Mesenchymal stem cell (in vitro differentiated cells and primary cell): ENCODE results near the gene KRTAP10-5.

Experiments
- DNase-seq: peaks from one replicate; pipeline ENCODE4 v3.0.0-alpha.2; 2013
- H2AFZ ChIP-seq: one replicate; pipeline ENCODE4 v1.6.1; 2013; ENCODE audit warnings: low read depth, mild to moderate bottlenecking, control low read depth, inconsistent platforms, low read length, moderate library complexity
- H2AK5ac ChIP-seq: 2 replicates; pipeline ENCODE4 v1.6.1; 2013; ENCODE audit warnings: low read length, moderate library complexity, mild to moderate bottlenecking, inconsistent platforms; ENCODE audit not compliant: severe bottlenecking
- H2BK120ac ChIP-seq: one replicate; pipeline ENCODE4 v1.6.1; 2013; ENCODE audit warnings: low read depth, mild to moderate bottlenecking, inconsistent platforms, low read length, moderate library complexity
- H2BK12ac ChIP-seq, 2 experiments: one replicate each; pipeline ENCODE4 v1.6.1; 2013; ENCODE audit warnings: inconsistent platforms in 2 of 2, low read length in 2 of 2, mild to moderate bottlenecking in 2 of 2, moderate library complexity in 2 of 2, control low read depth in 1 of 2
- H2BK15ac ChIP-seq: one replicate; pipeline ENCODE4 v1.6.1; 2013; ENCODE audit warnings: mild to moderate bottlenecking, low read depth, inconsistent platforms; ENCODE audit not compliant: poor library complexity, severe bottlenecking
- H2BK5ac ChIP-seq: 2 replicates; pipeline ENCODE4 v1.6.1; 2013; ENCODE audit warnings: low read depth, mild to moderate bottlenecking, low read length, control low read depth, inconsistent platforms; ENCODE audit not compliant: poor library complexity, severe bottlenecking
- H3K14ac ChIP-seq, 2 experiments: one replicate each; pipeline ENCODE4 v1.6.1; 2013; ENCODE audit warnings: inconsistent platforms in 2 of 2, low read length in 2 of 2, control low read depth in 1 of 2, mild to moderate bottlenecking in 1 of 2, moderate library complexity in 1 of 2
- H3K18ac ChIP-seq, 2 experiments: one replicate each; pipeline ENCODE4 v1.6.1; 2013; ENCODE audit warnings: inconsistent platforms in 2 of 2, low read length in 2 of 2, control low read depth in 1 of 2, low read depth in 1 of 2, mild to moderate bottlenecking in 1 of 2
- H3K23ac ChIP-seq, 2 experiments: one replicate each; pipeline ENCODE4 v1.6.1; 2013; ENCODE audit warnings: inconsistent platforms in 2 of 2, low read length in 2 of 2, mild to moderate bottlenecking in 2 of 2, moderate library complexity in 2 of 2, control low read depth in 1 of 2
- H3K27ac ChIP-seq: 2 replicates; pipeline ENCODE4 v1.5.1; 2013; ENCODE audit warnings: mild to moderate bottlenecking, moderate library complexity, low read length, control low read depth, inconsistent platforms; ENCODE audit not compliant: poor library complexity, severe bottlenecking
- H3K27me3 ChIP-seq, 2 experiments: 2 replicates each; pipeline versions ENCODE4 v1.6.1 to v1.7.0; 2013; ENCODE audit warnings: low read length in 2 of 2, mild to moderate bottlenecking in 2 of 2, moderate library complexity in 2 of 2, control low read depth in 1 of 2, inconsistent platforms in 1 of 2; ENCODE audit not compliant: control insufficient read depth in 1 of 2, insufficient read depth in 1 of 2
- H3K36me3 ChIP-seq, 2 experiments: 2 replicates each; pipeline versions ENCODE4 v1.6.1 to v1.7.0; 2013; ENCODE audit warnings: low read length in 2 of 2, control low read depth in 1 of 2, inconsistent platforms in 1 of 2, low read depth in 1 of 2, mild to moderate bottlenecking in 1 of 2; ENCODE audit not compliant: insufficient read depth in 2 of 2, control insufficient read depth in 1 of 2
- H3K4ac ChIP-seq, 2 experiments: one replicate each; pipeline ENCODE4 v1.6.1; 2013; ENCODE audit warnings: inconsistent platforms in 2 of 2, low read length in 2 of 2, mild to moderate bottlenecking in 2 of 2, moderate library complexity in 2 of 2, control low read depth in 1 of 2, low read depth in 1 of 2
- H3K4me1 ChIP-seq: 2 replicates; pipeline ENCODE4 v1.6.1; 2013; ENCODE audit warnings: low read depth, low read length, control low read depth; ENCODE audit not compliant: control insufficient read depth, insufficient read depth
- H3K4me2 ChIP-seq: 2 replicates; pipeline ENCODE4 v1.6.1; 2013; ENCODE audit warnings: low read length, mild to moderate bottlenecking, inconsistent platforms; ENCODE audit not compliant: poor library complexity, severe bottlenecking
- H3K4me3 ChIP-seq, 2 experiments: 2 replicates each; pipeline versions ENCODE4 v1.5.1 to v1.7.0; 2013; ENCODE audit warnings: low read length in 2 of 2, mild to moderate bottlenecking in 2 of 2, control low read depth in 1 of 2, low read depth in 1 of 2; ENCODE audit not compliant: insufficient read depth in 1 of 2
- H3K79me1 ChIP-seq: replicated peaks from 2 replicates; pipeline ENCODE4 v1.6.1; 2013; ENCODE audit warnings: mild to moderate bottlenecking, control low read depth, low read length, inconsistent platforms; ENCODE audit not compliant: poor library complexity, severe bottlenecking
- H3K9ac ChIP-seq: 2 replicates; pipeline ENCODE4 v1.7.0; 2013; ENCODE audit warnings: mild to moderate bottlenecking, low read length, moderate library complexity
- H3K9me3 ChIP-seq: 2 replicates; pipeline ENCODE4 v1.7.0; 2013; ENCODE audit warnings: mild to moderate bottlenecking, low read length; ENCODE audit not compliant: control insufficient read depth
- H4K8ac ChIP-seq: one replicate; pipeline ENCODE4 v1.6.1; 2013; ENCODE audit warnings: inconsistent platforms, mild to moderate bottlenecking, low read length, moderate library complexity
- H4K91ac ChIP-seq: one replicate; pipeline ENCODE4 v1.6.1; 2013; ENCODE audit warnings: mild to moderate bottlenecking, low read length, inconsistent platforms
- WGBS: methylation state at CpG from one replicate; pipeline ENCODE4 v1.1.7; 2013; ENCODE audit warnings: mixed read lengths; 5-methylcytosine and 5-hydroxymethylcytosine counted together

KRTAP10-5 gene

DNA sequence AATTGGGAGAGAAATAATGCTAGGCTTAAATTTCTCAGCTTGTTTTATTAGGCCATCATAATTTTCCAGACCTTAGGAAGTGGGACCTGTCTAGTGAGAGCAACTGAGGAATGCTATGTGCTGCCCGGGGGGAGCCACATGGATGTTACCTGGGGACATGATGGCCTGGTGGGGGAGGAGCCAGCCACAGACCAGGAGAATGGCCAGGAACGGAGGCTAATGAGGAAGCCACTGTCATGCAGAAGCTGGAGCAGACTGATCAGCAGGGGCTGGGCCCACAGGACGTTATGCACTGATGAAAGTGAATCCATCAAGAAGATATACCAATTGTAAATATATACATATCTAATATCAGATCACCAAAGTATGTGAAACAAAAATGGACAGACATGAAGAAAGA is 35.8 kb downstream of the KRTAP10-5 start:
- H3K9ac ChIP-seq, result no peak overlapping the region
- no peaks in the 10 kb centered on the region for H3K36me3 ChIP-seq
- H3K9me3 ChIP-seq, result peaks cover 26% of the 10 kb centered on the region
- H3K79me1 ChIP-seq, result no peaks in the 10 kb centered on the region
- H3K4me2 ChIP-seq, result no peak overlapping the region
- H3K27ac ChIP-seq, result no peak overlapping the region
- H4K8ac ChIP-seq, result no peak overlapping the region
- peaks cover 4 to 23% of the 10 kb centered on the region in 2 experiments for H3K27me3 ChIP-seq
- no peak overlapping the region for H3K18ac ChIP-seq
- no peak overlapping the region for H2AK5ac ChIP-seq
- no peak overlapping the region for H3K4me3 ChIP-seq
- H2BK120ac ChIP-seq, result no peak overlapping the region
- H3K14ac ChIP-seq, result no peak overlapping the region
- WGBS, result 81% methylated on average over 1 of the region's 3 CpGs
- no peak overlapping the region for H2BK15ac ChIP-seq
- H2BK12ac ChIP-seq, result no peak overlapping the region
- H4K91ac ChIP-seq, result no peak overlapping the region
- no peaks in the 10 kb centered on the region for H3K4me1 ChIP-seq
- no peak for DNase-seq
- no peak overlapping the region for H3K23ac ChIP-seq
- no peak overlapping the region for H2AFZ ChIP-seq
- H2BK5ac ChIP-seq, result no peak overlapping the region
- no peak overlapping the region for H3K4ac ChIP-seq

DNA sequence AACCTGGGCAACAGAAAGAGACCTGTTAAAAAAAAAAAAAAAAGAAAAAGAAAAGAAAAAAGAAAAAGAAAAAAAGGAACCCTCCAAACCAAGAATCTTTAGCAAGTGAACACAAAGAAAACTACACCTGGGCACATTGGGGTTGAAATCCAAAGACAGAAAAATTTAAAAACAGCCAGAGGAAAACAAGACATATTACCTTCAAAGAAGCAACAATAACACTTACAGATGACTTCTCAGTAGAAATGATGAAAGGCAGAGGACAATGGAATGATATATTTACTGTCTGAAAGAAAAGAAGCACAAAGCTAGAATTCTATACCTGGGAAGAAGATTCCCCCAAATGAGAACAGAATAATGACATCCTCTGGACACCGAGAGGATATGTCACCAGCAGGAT is 37.7 kb downstream of the KRTAP10-5 start:
- Histone ChIP-seq H3K4me2 (no peak overlapping the region), H4K91ac (no peak overlapping the region), H3K9me3 (peaks cover 24% of the 10 kb centered on the region), H3K23ac (no peak overlapping the region), H3K14ac (no peak overlapping the region), H3K4me3 (no peak overlapping the region), H3K4ac (no peak overlapping the region), H2BK5ac (no peak overlapping the region), H2BK120ac (no peak overlapping the region), H4K8ac (no peak overlapping the region), H3K27ac (no peak overlapping the region), H3K36me3 (no peaks in the 10 kb centered on the region), H3K18ac (no peak overlapping the region), H2AFZ (no peak overlapping the region), H3K79me1 (no peaks in the 10 kb centered on the region), H2AK5ac (no peak overlapping the region), H3K27me3 (peaks cover 4 to 8% of the 10 kb centered on the region in 2 experiments), H3K9ac (no peak overlapping the region), H3K4me1 (no peaks in the 10 kb centered on the region), H2BK12ac (no peak overlapping the region), H2BK15ac (no peak overlapping the region)
- DNase-seq, result no peak
- 50% methylated on average over 1 of the region's 1 CpG for WGBS

DNA sequence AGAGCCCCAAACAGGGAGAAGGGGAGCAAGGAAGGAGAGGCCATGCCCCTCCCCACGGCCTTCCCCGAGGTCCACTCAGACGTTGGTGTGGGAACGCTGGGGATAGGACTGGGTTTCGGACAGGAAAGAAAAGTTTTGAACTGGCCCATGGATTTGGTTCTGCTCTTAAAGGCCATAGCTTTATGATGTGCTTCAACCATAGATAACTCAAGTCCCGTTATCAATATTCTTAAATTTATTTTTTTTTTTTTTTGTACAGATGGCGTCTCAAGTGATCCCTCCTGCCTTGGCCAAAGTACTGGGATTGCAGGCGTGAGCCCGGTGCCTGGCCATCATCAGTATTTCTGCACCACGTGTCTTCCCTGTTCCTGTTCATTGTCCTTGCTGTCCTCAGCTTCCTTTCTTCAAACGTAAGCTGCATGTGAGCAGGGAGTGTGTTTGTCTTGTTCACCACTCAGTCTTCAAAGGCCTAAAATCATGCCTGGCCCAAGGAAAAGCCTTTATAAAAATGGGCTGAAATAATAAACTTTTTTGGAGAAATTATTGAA is 39.6 kb downstream of the KRTAP10-5 start:
- Histone ChIP-seq H3K27ac (no peak overlapping the region), H2BK120ac (no peak overlapping the region), H3K4ac (no peak overlapping the region), H3K79me1 (no peaks in the 10 kb centered on the region), H3K27me3 (peaks cover 4% of the 10 kb centered on the region in 2 experiments), H3K4me1 (no peaks in the 10 kb centered on the region), H2AFZ (no peak overlapping the region), H4K91ac (no peak overlapping the region), H2BK12ac (no peak overlapping the region), H2BK15ac (no peak overlapping the region), H3K9me3 (peaks cover 16% of the 10 kb centered on the region), H2AK5ac (no peak overlapping the region), H3K9ac (no peak overlapping the region), H3K4me3 (no peak overlapping the region), H4K8ac (no peak overlapping the region), H3K23ac (no peak overlapping the region), H3K18ac (no peak overlapping the region), H2BK5ac (no peak overlapping the region), H3K36me3 (no peaks in the 10 kb centered on the region), H3K4me2 (no peak overlapping the region), H3K14ac (no peak overlapping the region)
- DNase-seq, result no peak
- WGBS, result 89% methylated on average over 11 of the region's 11 CpGs

DNA sequence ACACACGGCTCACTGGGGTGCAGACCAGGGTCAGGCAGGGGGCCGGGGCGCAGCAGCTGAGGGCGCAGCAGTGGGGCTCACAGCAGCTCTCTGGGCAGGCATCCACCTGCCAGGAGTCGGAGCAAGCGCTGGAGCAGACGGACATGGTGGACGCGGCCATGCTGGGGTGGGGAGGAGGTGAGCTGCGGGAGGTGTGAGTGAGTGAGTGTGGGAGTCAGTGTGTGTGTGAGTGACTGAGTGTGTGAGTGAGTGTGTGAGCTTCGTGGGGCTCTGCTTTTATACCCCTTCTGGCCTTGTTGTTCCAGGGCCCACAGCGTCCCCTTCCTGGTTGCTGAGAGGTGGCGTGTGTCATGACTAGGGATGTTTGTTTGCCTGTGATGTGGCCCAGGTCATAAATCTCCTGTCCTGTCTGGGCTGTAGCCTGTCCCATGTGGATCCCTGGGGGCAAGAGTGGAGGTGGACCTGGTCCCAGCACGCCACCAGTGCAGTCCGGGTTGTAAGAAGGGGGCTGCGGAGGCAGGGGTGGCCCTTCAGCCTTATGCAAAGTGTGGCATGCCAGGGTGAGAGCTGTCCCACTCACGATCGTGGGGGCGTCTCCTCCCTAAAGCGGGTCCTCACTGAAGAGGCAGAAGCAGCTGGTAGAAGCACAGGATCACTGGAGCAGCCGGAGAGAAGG is 40.3 kb downstream of the KRTAP10-5 start, which contains the start of gene KRTAP10-1:
TSS of gene KRTAP10-1 (minus strand) at position 205 of the 676 bp plus-strand sequence. CDS start at position 160, 45 bp downstream.
- H3K23ac ChIP-seq, result no peak within 1 kb of the TSS
- no peak within 1 kb of the TSS for H3K27ac ChIP-seq
- no peaks in the 10 kb centered on the region for H3K4me1 ChIP-seq
- no peak within 1 kb of the TSS for H3K4me3 ChIP-seq
- H4K8ac ChIP-seq, result no peak within 1 kb of the TSS
- no peak within 1 kb of the TSS for H3K14ac ChIP-seq
- H3K9me3 ChIP-seq, result peaks cover 16% of the 10 kb centered on the region
- H2BK15ac ChIP-seq, result no peak within 1 kb of the TSS
- H3K4me2 ChIP-seq, result no peak within 1 kb of the TSS
- H3K79me1 ChIP-seq, result no peaks in the 10 kb centered on the region
- H2AK5ac ChIP-seq, result no peak within 1 kb of the TSS
- no peak within 1 kb of the TSS for H4K91ac ChIP-seq
- H3K18ac ChIP-seq, result no peak within 1 kb of the TSS
- H2BK120ac ChIP-seq, result no peak within 1 kb of the TSS
- 83% methylated on average over 19 of the region's 21 CpGs for WGBS
- H2AFZ ChIP-seq, result no peak within 1 kb of the TSS
- no peak within 1 kb of the TSS for H3K9ac ChIP-seq
- no peaks in the 10 kb centered on the region for H3K36me3 ChIP-seq
- no peak for DNase-seq
- H3K27me3 ChIP-seq, result peaks cover 4 to 7% of the 10 kb centered on the region in 2 experiments
- H2BK12ac ChIP-seq, result no peak within 1 kb of the TSS
- no peak within 1 kb of the TSS for H2BK5ac ChIP-seq
- H3K4ac ChIP-seq, result no peak within 1 kb of the TSS
